Endothelial cell of umbilical vein (primary cell): ENCODE results near the gene EML1. TPM values are rescaled to one million over a fixed set of nuclear protein-coding genes. Genes with fewer than 3 reads are reported as not detected.

Experiments
- BruUV-seq: library from RNA; stranded (reverse); fragments of 400-500 nt; replicated peaks from 2 replicates; lab custom pipeline; 2021; lab: Mats Ljungman, UMichigan
- CTCF ChIA-PET: fragments of 300-600, 350-600 bp; sonication (Branson Sonifier 250); formaldehyde crosslinking; loops from one replicate; lab custom pipeline; 2021; ENCODE audit warnings: antibody characterized with exemption, inconsistent platforms; lab: Charles Lee
- POLR2A ChIA-PET: fragments of 300-600, 350-600 bp; sonication (Branson Sonifier 250); formaldehyde crosslinking; loops from one replicate; lab custom pipeline; 2021; ENCODE audit warnings: antibody characterized with exemption, inconsistent platforms; lab: Charles Lee
- DNase-seq: peaks from one replicate; pipeline ENCODE4 v3.0.0-alpha.2; 2011; ENCODE audit warnings: low read depth, low spot score
- FAIRE-seq: peaks from 2 replicates; lab custom pipeline; 2011; peaks lifted over from hg19 to GRCh38; lab: Jason Lieb, UNC
- H2AFZ ChIP-seq: 2 replicates; pipeline ENCODE4 v1.6.0; 2012; ENCODE audit warnings: low read depth, low read length, control low read depth, inconsistent platforms
- H3K27ac ChIP-seq: 2 replicates; pipeline ENCODE4 v1.5.1; 2011; ENCODE audit warnings: low read depth, mild to moderate bottlenecking, control low read depth, low read length, moderate library complexity; ENCODE audit not compliant: insufficient read depth
- H3K27me3 ChIP-seq, 2 experiments: 2 replicates each; pipeline versions ENCODE4 v1.6.0 to v1.6.1; 2011; ENCODE audit warnings: low read length in 2 of 2, mixed read lengths in 1 of 2; ENCODE audit not compliant: control insufficient read depth in 2 of 2, insufficient read depth in 2 of 2
- H3K36me3 ChIP-seq, 2 experiments: 2 replicates in 1 of 2; 3 replicates in 1 of 2; pipeline ENCODE4 v1.5.1; 2011; ENCODE audit warnings: low read length in 2 of 2, mild to moderate bottlenecking in 1 of 2, moderate library complexity in 1 of 2; ENCODE audit not compliant: control insufficient read depth in 2 of 2, insufficient read depth in 2 of 2; ENCODE audit errors: extremely low read depth in 1 of 2
- H3K4me1 ChIP-seq: 3 replicates; pipeline ENCODE4 v1.5.1; 2011; ENCODE audit warnings: mild to moderate bottlenecking, low read length; ENCODE audit not compliant: control insufficient read depth, insufficient read depth; ENCODE audit errors: extremely low read depth
- H3K4me2 ChIP-seq: 2 replicates; pipeline ENCODE4 v1.6.1; 2011; ENCODE audit warnings: low read length, control low read depth, mixed read lengths; ENCODE audit not compliant: insufficient read depth
- H3K4me3 ChIP-seq, 3 experiments: fragments of 200-600 bp in 1 of 3; sonication (generic), shearing (Covaris generic) in 1 of 3; replicated peaks in 1 of 3; 2 replicates each; pipeline ENCODE4 v1.5.1; 2011 to 2016; ENCODE audit warnings: control low read depth in 3 of 3, low read length in 3 of 3, mild to moderate bottlenecking in 2 of 3, inconsistent platforms in 1 of 3, low read depth in 1 of 3, moderate library complexity in 1 of 3; ENCODE audit not compliant: insufficient read depth in 1 of 3
- H3K79me2 ChIP-seq: 2 replicates; pipeline ENCODE4 v1.6.0; 2012; ENCODE audit warnings: low read length, inconsistent platforms; ENCODE audit not compliant: control insufficient read depth, insufficient read depth
- H3K9ac ChIP-seq: replicated peaks from 2 replicates; pipeline ENCODE3; 2011; ENCODE audit warnings: low read length, control low read depth; ENCODE audit not compliant: insufficient read depth; ENCODE audit errors: extremely low read depth
- H3K9me1 ChIP-seq: replicated peaks from 3 replicates; pipeline ENCODE4 v1.6.0; 2011; ENCODE audit warnings: mild to moderate bottlenecking, low read length; ENCODE audit not compliant: control insufficient read depth, insufficient read depth; ENCODE audit errors: extremely low read depth
- H3K9me3 ChIP-seq: replicated peaks from 2 replicates; pipeline ENCODE4 v1.5.1; 2012; ENCODE audit warnings: low read length, inconsistent platforms; ENCODE audit not compliant: control insufficient read depth, insufficient read depth
- H4K20me1 ChIP-seq: replicated peaks from 2 replicates; pipeline ENCODE3; 2011; ENCODE audit warnings: mild to moderate bottlenecking, low read length; ENCODE audit not compliant: control insufficient read depth, insufficient read depth; ENCODE audit errors: extremely low read depth
- EZH2 ChIP-seq: IDR thresholded peaks from 2 replicates; pipeline ENCODE4 v1.6.1; 2012; ENCODE audit warnings: borderline replicate concordance, low read depth, mild to moderate bottlenecking, moderate library complexity, low read length, inconsistent platforms; ENCODE audit not compliant: severe bottlenecking
- FOS ChIP-seq: IDR thresholded peaks from 2 replicates; pipeline ENCODE4 v1.6.1; 2011; ENCODE audit warnings: mild to moderate bottlenecking, low read length, moderate library complexity, borderline replicate concordance; ENCODE audit not compliant: insufficient read depth
- GATA2 ChIP-seq: IDR thresholded peaks from 2 replicates; pipeline ENCODE4 v1.7.0; 2011; ENCODE audit warnings: low read depth, mild to moderate bottlenecking, moderate library complexity, mixed read lengths, low read length; ENCODE audit not compliant: insufficient read length, insufficient read depth
- JUN ChIP-seq: IDR thresholded peaks from 2 replicates; pipeline ENCODE4 v1.6.1; 2011; ENCODE audit warnings: borderline replicate concordance, low read depth; ENCODE audit not compliant: insufficient read length, insufficient read depth
- MAX ChIP-seq: IDR thresholded peaks from 2 replicates; pipeline ENCODE4 v1.6.1; 2011; ENCODE audit not compliant: insufficient read depth, insufficient read length
- MYC ChIP-seq: IDR thresholded peaks from one replicate; pipeline ENCODE4 v1.6.1; 2011; ENCODE audit warnings: mild to moderate bottlenecking, low read depth, low read length
- POLR2A ChIP-seq: IDR thresholded peaks from 2 replicates; pipeline ENCODE4 v1.6.1; 2012; ENCODE audit warnings: low read depth, mild to moderate bottlenecking, control low read depth, low read length
- POLR2AphosphoS5 ChIP-seq: IDR thresholded peaks from 2 replicates; pipeline ENCODE4 v1.6.1; 2012; ENCODE audit warnings: low read depth, mild to moderate bottlenecking, control low read depth, low read length, moderate library complexity; ENCODE audit not compliant: insufficient read depth
- dilution Hi-C: fragments of 300-500 bp; cut with MboI; formaldehyde crosslinking; loops from one replicate; pipeline ENCODE4 v1.15.0; 2019; ENCODE audit warnings: low sequenced_read_pairs; ENCODE audit not compliant: extremely low pct_ligation_motif_present
- intact Hi-C: fragments of 100-400 bp; cut with micrococcal nuclease; formaldehyde crosslinking; loops from one replicate; pipeline ENCODE4 v1.10.0; 2022
- polyA plus RNA-seq, 4 experiments: library from polyadenylated mRNA; depleted of rRNA in 3 of 4; stranded (reverse) in 3 of 4; unstranded in 1 of 4; fragments of >200 nt; gene quantifications; 2 replicates each; pipeline versions ENCODE4 v1.2.1 to v1.2.3, GENCODE V29; 2011 to 2012; ENCODE audit warnings: missing spikeins in 1 of 4
- total RNA-seq: library from RNA; stranded (reverse); gene quantifications from 2 replicates; pipeline ENCODE4 v1.2.3, GENCODE V29; 2021
- TF ChIP-seq, protein P1 (sequence below), 2 donors: IDR thresholded peaks; 1 replicate in 1 of 2; 2 replicates in 1 of 2; pipeline ENCODE4 v1.5.1; 2011; ENCODE audit warnings: low read length in 2 of 2, mild to moderate bottlenecking in 2 of 2, moderate library complexity in 2 of 2, control low read depth in 1 of 2, inconsistent platforms in 1 of 2, low read depth in 1 of 2; ENCODE audit not compliant: insufficient read depth in 1 of 2; ENCODE audit errors: extremely low read depth in 1 of 2

Gene EML1
- total and polyA plus RNA-seq, 2 donors (not counting 3 experiments of a cell fraction or from before 2014, with no cell fraction given), result 22.9 to 33.0 TPM

DNA sequence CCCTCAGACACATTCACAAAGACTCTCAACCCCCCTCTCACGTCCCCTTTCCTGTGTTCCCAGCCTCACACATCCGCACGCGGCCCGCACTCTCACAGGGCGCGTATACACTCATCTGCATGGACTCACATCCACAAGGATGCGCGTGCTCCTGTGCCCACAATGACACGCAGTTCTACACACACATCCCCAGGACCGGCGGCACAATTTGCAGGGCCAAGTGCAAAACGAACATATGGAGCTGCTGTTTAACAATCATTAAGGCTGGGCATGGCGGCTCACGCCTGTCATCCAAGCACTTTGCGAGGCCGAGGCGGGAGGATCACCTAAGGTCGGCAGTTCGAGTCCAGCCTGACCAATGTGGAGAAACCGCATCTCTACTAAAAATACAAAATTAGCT, 36.4 kb upstream of the EML1 start:
- dilution Hi-C loops (no loop called here), intact Hi-C loops (loop anchor here (1.0 to 10.0 kb wide), 5 partner anchors 26 to 628 kb away; partner anchors contain the start of genes CYP46A1 and EML1)
- Histone ChIP-seq H3K36me3 (no peaks in the 10 kb centered on the region), H4K20me1 (no peaks in the 10 kb centered on the region), H3K4me3 (no peak overlapping the region), H3K9me3 (no peaks in the 10 kb centered on the region), H2AFZ (no peak overlapping the region), H3K9me1 (no peaks in the 10 kb centered on the region), H3K9ac (peak overlapping the region; percentile 10), H3K79me2 (no peaks in the 10 kb centered on the region), H3K4me2 (no peak overlapping the region), H3K4me1 (peaks cover 74% of the 10 kb centered on the region), H3K27ac (peak overlapping the region; percentile 83), H3K27me3 (no peaks in the 10 kb centered on the region)
- CTCF ChIA-PET, result interaction anchor here (2.1 to 2.2 kb wide), 2 partner anchors 17 to 19 kb away, joined by 8 to 11 read pairs; no protein-coding TSS in a partner anchor
- BruUV-seq, result no TSS peak
- TF ChIP-seq MYC (no peak), EZH2 (no peak), POLR2AphosphoS5 (no peak), JUN (no peak), GATA2 (no peak), POLR2A (no peak), MAX (no peak), FOS (no peak)
- TF ChIP-seq, protein P1, sequence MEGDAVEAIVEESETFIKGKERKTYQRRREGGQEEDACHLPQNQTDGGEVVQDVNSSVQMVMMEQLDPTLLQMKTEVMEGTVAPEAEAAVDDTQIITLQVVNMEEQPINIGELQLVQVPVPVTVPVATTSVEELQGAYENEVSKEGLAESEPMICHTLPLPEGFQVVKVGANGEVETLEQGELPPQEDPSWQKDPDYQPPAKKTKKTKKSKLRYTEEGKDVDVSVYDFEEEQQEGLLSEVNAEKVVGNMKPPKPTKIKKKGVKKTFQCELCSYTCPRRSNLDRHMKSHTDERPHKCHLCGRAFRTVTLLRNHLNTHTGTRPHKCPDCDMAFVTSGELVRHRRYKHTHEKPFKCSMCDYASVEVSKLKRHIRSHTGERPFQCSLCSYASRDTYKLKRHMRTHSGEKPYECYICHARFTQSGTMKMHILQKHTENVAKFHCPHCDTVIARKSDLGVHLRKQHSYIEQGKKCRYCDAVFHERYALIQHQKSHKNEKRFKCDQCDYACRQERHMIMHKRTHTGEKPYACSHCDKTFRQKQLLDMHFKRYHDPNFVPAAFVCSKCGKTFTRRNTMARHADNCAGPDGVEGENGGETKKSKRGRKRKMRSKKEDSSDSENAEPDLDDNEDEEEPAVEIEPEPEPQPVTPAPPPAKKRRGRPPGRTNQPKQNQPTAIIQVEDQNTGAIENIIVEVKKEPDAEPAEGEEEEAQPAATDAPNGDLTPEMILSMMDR (IDR thresholded peaks at IDR 0.05; ENCODE audit: extremely low read depth in 1 of 2, insufficient read depth in 1 of 2, low read depth in 1 of 2, low read length in 2 of 2), result no peak
- peak; percentile 35 for DNase-seq
- POLR2A ChIA-PET, result no interaction called here
- no peak for FAIRE-seq
